H54 (cell line): Measurements from ENCODE around the gene NPDC1.
A peak's percentile ranks its signal among the peaks of the same experiment; 100 is the strongest.

Source experiments
- DNase-seq: peaks from one replicate; pipeline ENCODE4 v3.0.0; 2011; ENCODE audit warnings: low spot score, mixed read lengths; ENCODE audit not compliant: insufficient read length
- FAIRE-seq: peaks from 3 replicates; lab custom pipeline; 2011; peaks lifted over from hg19 to GRCh38; lab: Jason Lieb, UNC
- POLR2A ChIP-seq: IDR thresholded peaks from 2 replicates; pipeline ENCODE4 v1.6.1; 2011; ENCODE audit warnings: low read depth, mild to moderate bottlenecking, low read length

Gene NPDC1

DNA sequence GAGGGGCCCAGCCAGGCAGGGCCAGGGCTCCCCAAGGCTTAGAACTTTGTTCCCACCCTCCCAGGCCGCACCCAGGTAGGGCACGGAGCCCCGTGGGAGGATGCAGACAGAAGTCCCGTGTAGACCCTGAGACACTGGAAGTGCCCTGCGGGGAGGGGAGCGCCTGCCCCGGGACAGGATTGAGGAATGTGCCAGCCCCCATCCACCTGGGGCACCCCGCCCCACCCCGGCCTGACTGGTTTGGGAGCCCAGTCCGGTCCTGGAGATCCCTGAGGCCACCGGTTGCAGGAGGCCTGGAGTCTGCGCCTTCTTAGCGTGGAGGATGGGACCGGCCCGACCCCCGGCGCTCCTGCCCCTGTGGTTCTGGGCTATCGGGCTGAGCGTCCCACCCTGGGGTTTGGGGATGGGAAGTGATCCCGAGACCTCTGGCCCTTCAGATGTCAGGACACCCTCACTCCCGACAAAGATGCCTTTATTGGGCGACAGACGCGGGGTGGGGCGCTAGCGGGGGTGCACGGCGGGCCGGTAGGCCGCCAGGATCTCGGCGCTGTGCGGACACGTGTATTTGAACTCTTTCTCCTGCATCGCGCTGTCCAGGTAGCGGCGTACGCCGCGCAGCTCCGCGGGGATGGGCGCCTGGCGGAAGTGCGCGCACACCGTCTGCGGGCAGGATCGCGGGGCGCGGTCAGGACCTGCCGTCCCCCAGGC, 51.6 kb downstream of the NPDC1 start:
- FAIRE-seq, result no peak
- TF ChIP-seq POLR2A, result no peak
- no peak for DNase-seq

DNA sequence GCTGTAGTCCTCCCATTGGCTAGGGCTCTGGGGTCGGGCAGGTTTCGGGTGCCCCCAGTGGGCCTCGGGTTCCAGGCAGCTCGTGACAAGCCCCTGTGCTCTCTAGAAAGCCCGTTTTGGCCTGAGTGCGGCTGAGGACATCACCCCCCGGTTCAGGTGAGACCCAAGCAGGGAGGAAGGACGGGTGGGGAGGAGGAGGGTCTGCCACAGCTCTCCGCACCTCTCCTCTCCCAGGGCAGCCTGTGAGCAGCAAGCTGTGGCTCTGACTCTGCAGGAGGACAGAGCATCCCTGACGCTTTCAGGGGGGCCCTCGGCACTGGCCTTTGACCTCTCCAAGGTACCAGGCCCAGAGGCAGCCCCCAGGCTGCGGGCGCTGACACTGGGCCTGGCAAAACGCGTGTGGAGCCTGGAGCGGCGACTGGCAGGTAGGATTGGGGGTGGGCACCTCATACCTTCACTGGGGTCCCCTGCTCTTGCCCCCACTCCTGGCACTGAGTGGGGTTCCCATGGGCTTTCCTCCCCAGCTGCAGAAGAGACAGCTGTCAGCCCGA, 53.1 kb downstream of the NPDC1 start:
- FAIRE-seq, result no peak
- DNase-seq, result no peak
- TF ChIP-seq POLR2A, result peak; percentile 0; the same call in 1 of the 2 replicates

DNA sequence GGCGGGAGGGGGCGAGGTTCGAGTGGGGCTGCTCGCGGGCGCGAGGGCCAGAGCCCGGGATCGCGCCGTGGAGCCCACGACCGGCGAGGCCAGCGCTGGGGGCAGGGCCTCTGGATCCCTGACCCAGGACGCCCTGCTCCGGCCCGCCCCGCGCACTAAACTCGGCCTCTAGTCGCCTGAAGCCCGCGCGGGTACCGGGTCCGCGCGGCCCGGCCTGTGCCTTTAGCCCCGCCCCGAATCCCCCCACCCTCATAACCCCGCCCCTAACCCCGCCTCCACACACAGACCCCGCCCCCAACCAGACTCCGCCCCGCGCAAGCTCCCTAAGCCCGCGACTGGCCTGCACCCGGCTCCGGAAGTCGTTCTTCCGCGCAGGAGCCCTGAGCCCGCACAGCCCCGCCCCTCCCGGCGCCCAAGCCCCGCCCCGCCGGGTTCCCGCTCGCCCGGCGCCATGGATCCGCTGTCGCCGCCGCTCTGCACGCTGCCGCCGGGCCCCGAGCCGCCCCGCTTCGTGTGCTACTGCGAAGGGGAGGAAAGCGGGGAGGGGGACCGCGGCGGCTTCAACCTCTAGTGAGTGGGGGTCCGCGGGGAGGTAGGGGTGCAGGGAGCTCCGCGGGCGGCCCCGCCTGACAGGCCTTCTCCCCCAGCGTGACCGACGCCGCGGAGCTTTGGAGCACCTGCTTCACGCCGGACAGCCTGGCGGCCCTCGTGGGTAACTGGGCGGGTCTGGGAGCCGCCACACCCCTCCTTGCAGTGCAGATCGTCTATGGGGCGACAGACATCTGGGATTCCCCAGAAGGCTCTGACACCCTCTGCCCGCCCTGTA, 53.8 kb downstream of the NPDC1 start, which contains the start of gene PAXX:
Gene PAXX (plus strand): TSS at position 430 of the 826 bp plus-strand sequence. CDS start 22 bp downstream, at position 452.
- peak; percentile 61 for TF ChIP-seq POLR2A
- no peak for FAIRE-seq
- DNase-seq, result peak; percentile 100

- FAIRE-seq (no peak), DNase-seq (no peak)
- TF ChIP-seq POLR2A, result no peak
Observed at GRCh38 chr9:136990242-136990911, 55.6 kb downstream of the NPDC1 start.
